WTC11 (cell line): Measurements from ENCODE around the gene PUSL1. TPM values are rescaled to one million over a fixed set of nuclear protein-coding genes. Genes with fewer than 3 reads are reported as not detected.
A peak's percentile ranks its signal among the peaks of the same experiment; 100 is the strongest.

Experiments used
- ATAC-seq: fragments of 200-7000 bp; cut with Tn5 transposase; 2 replicates; pipeline ENCODE4 v1.10.0; 2021; ENCODE audit warnings: mild to moderate bottlenecking, moderate library complexity
- CTCF ChIA-PET: fragments of 300-600 bp; sonication (Branson Sonifier 250); formaldehyde crosslinking; loops from one replicate; lab custom pipeline; 2021; ENCODE audit warnings: antibody characterized with exemption; lab: Charles Lee
- POLR2A ChIA-PET: fragments of 350-600 bp; sonication (Branson Sonifier 250); formaldehyde crosslinking; loops from one replicate; lab custom pipeline; 2021; ENCODE audit warnings: antibody characterized with exemption; lab: Charles Lee
- DNase-seq: peaks from one replicate; pipeline ENCODE4 v3.0.0; 2021; ENCODE audit warnings: low spot score
- H3K27ac Mint-ChIP-seq: 2 replicates; pipeline ENCODE4 v1.8.0; 2021; ENCODE audit warnings: mixed read lengths
- H3K27me3 Mint-ChIP-seq: 2 replicates; pipeline ENCODE4 v1.8.0; 2021; ENCODE audit warnings: low read depth, mild to moderate bottlenecking, moderate library complexity, mixed read lengths
- H3K36me3 Mint-ChIP-seq: 2 replicates; pipeline ENCODE4 v1.8.0; 2021; ENCODE audit warnings: mixed read lengths
- H3K4me1 Mint-ChIP-seq: 2 replicates; pipeline ENCODE4 v1.8.0; 2022; ENCODE audit warnings: mixed read lengths
- H3K4me3 Mint-ChIP-seq: 2 replicates; pipeline ENCODE4 v1.8.0; 2021; ENCODE audit warnings: mild to moderate bottlenecking, moderate library complexity, mixed read lengths
- H3K9me3 Mint-ChIP-seq: 2 replicates; pipeline ENCODE4 v1.8.0; 2021; ENCODE audit warnings: mixed read lengths
- CREB1 ChIP-seq: sonication (generic); formaldehyde crosslinking; IDR thresholded peaks from 2 replicates; pipeline ENCODE4 v1.8.0; 2023; ENCODE audit warnings: mild to moderate bottlenecking, missing genetic modification reagents
- CREM ChIP-seq: sonication (generic); formaldehyde crosslinking; IDR thresholded peaks from 2 replicates; pipeline ENCODE4 v1.8.1; 2022; ENCODE audit warnings: mild to moderate bottlenecking, missing genetic modification reagents, moderate library complexity
- ESRRA ChIP-seq: sonication (generic); formaldehyde crosslinking; IDR thresholded peaks from 2 replicates; pipeline ENCODE4 v1.8.1; 2022; ENCODE audit warnings: mild to moderate bottlenecking, missing genetic modification reagents, borderline replicate concordance
- FOXK1 ChIP-seq: sonication (generic); formaldehyde crosslinking; IDR thresholded peaks from 2 replicates; pipeline ENCODE4 v1.8.0; 2022; ENCODE audit warnings: mild to moderate bottlenecking, moderate library complexity, missing genetic modification reagents
- FOXP1 ChIP-seq: sonication (generic); formaldehyde crosslinking; IDR thresholded peaks from 2 replicates; pipeline ENCODE4 v1.8.0; 2022; ENCODE audit warnings: missing genetic modification reagents, mild to moderate bottlenecking, moderate library complexity, borderline replicate concordance
- IRF1 ChIP-seq: sonication (generic); formaldehyde crosslinking; IDR thresholded peaks from 2 replicates; pipeline ENCODE4 v1.8.0; 2023; ENCODE audit warnings: missing genetic modification reagents
- NFE2L1 ChIP-seq: sonication (generic); formaldehyde crosslinking; IDR thresholded peaks from 2 replicates; pipeline ENCODE4 v1.8.1; 2023; ENCODE audit warnings: missing genetic modification reagents
- NR3C1 ChIP-seq: sonication (generic); formaldehyde crosslinking; conservative IDR thresholded peaks from 2 replicates; pipeline ENCODE4 v1.8.1; 2023; ENCODE audit warnings: low read depth, mild to moderate bottlenecking, missing genetic modification reagents
- PRRX2 ChIP-seq: fragments of 250-450 bp; sonication (Bioruptor Pico); IDR thresholded peaks from 2 replicates; pipeline ENCODE4 v1.8.0; 2021; ENCODE audit warnings: mild to moderate bottlenecking
- RORB ChIP-seq: fragments of 250-450 bp; sonication (Bioruptor Pico); IDR thresholded peaks from 2 replicates; pipeline ENCODE4 v1.9.0; 2021; ENCODE audit warnings: mild to moderate bottlenecking
- SOX15 ChIP-seq: fragments of 250-450 bp; sonication (Bioruptor Pico); IDR thresholded peaks from 2 replicates; pipeline ENCODE4 v1.9.0; 2021; ENCODE audit warnings: mild to moderate bottlenecking
- USF1 ChIP-seq: sonication (generic); formaldehyde crosslinking; IDR thresholded peaks from 2 replicates; pipeline ENCODE4 v1.8.0; 2022; ENCODE audit warnings: mild to moderate bottlenecking, missing genetic modification reagents
- ZNF121 ChIP-seq: sonication (generic); formaldehyde crosslinking; IDR thresholded peaks from 2 replicates; pipeline ENCODE4 v1.8.0; 2023; ENCODE audit warnings: missing genetic modification reagents
- ZNF138 ChIP-seq: sonication (generic); formaldehyde crosslinking; conservative IDR thresholded peaks from 2 replicates; pipeline ENCODE4 v1.8.1; 2022; ENCODE audit warnings: mild to moderate bottlenecking, moderate library complexity, missing genetic modification reagents
- ZNF219 ChIP-seq: sonication (generic); formaldehyde crosslinking; IDR thresholded peaks from 2 replicates; pipeline ENCODE4 v1.8.0; 2023; ENCODE audit warnings: missing genetic modification reagents, mild to moderate bottlenecking, borderline replicate concordance
- ZNF263 ChIP-seq: sonication (generic); formaldehyde crosslinking; IDR thresholded peaks from 2 replicates; pipeline ENCODE4 v1.8.1; 2022; ENCODE audit warnings: low read depth, mild to moderate bottlenecking, moderate library complexity, missing genetic modification reagents
- ZNF281 ChIP-seq: sonication (generic); formaldehyde crosslinking; IDR thresholded peaks from 2 replicates; pipeline ENCODE4 v1.8.0; 2023; ENCODE audit warnings: mild to moderate bottlenecking, missing genetic modification reagents
- ZNF396 ChIP-seq: fragments of 250-450 bp; sonication (Bioruptor Pico); IDR thresholded peaks from 2 replicates; pipeline ENCODE4 v1.8.0; 2021; ENCODE audit warnings: mild to moderate bottlenecking, moderate library complexity, borderline replicate concordance
- total RNA-seq: library from RNA; stranded (reverse); gene quantifications from 3 replicates; pipeline ENCODE4 v1.2.3, GENCODE V29; 2021
- TF ChIP-seq, protein P1 (sequence below): fragments of 200-600 bp; IDR thresholded peaks from 2 replicates; pipeline ENCODE4 v1.8.0; 2022; ENCODE audit warnings: antibody characterized with exemption
- TF ChIP-seq, protein P2 (sequence below): sonication (generic); formaldehyde crosslinking; IDR thresholded peaks from 2 replicates; pipeline ENCODE4 v1.8.1; 2023; ENCODE audit warnings: mild to moderate bottlenecking, missing genetic modification reagents, borderline replicate concordance

The PUSL1 gene
- total RNA-seq, 1 experiment from 2014 or later: 51.5 TPM

DNA sequence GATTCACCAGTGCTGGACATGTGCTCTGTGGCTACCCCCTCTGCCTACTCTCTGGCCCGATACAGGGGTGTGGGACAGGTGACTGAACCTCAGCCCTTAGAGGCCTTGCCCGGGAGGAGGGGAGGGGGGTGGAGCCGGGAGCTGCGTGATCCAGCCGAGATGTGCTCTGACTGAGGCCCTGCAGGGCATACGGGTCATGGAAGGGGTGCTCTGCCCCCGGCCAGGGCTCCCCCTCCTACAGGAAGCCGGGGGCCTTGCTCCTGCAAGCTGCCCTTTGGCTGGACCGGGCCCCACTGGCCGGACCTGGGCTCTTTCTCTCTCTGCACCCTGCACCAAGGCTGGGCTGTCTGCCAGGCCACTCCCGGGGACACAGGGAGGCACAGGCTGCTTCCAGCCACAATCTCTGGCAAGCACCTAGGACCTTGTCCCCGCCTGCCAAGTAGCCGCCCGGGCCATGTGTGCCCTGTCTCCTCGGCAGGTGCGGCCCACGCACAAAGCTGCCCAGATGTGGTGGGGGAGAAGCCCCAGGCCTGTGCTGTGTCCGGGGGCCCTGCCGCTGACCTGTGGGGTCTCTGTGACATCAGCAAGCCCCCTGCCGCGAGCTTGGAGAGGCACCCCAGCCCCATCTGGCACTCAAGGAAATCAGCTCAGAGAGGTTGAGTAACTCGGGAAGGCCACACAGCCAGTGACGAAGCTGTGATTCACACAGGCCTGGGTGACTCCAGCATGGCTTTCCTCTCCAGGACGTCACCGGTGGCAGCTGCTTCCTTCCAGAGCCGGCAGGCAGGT is 26.7 kb upstream of the PUSL1 start:
- Mint-ChIP-seq H3K27ac (no peak overlapping the region), H3K36me3 (no peaks in the 10 kb centered on the region), H3K4me1 (no peaks in the 10 kb centered on the region), H3K9me3 (peaks cover 5% of the 10 kb centered on the region), H3K4me3 (no peak overlapping the region)
- peak; percentile 18 for DNase-seq
- CTCF ChIA-PET: interaction anchor here (1.1 to 1.5 kb wide), 4 partner anchors 8 to 19 kb away, joined by 3 to 8 read pairs (median 4); no protein-coding TSS in a partner anchor
- ATAC-seq: no peak
- TF ChIP-seq RORB: no peak
- TF ChIP-seq NFE2L1 (CRISPR knock-in tag): no peak
- TF ChIP-seq, protein P1, sequence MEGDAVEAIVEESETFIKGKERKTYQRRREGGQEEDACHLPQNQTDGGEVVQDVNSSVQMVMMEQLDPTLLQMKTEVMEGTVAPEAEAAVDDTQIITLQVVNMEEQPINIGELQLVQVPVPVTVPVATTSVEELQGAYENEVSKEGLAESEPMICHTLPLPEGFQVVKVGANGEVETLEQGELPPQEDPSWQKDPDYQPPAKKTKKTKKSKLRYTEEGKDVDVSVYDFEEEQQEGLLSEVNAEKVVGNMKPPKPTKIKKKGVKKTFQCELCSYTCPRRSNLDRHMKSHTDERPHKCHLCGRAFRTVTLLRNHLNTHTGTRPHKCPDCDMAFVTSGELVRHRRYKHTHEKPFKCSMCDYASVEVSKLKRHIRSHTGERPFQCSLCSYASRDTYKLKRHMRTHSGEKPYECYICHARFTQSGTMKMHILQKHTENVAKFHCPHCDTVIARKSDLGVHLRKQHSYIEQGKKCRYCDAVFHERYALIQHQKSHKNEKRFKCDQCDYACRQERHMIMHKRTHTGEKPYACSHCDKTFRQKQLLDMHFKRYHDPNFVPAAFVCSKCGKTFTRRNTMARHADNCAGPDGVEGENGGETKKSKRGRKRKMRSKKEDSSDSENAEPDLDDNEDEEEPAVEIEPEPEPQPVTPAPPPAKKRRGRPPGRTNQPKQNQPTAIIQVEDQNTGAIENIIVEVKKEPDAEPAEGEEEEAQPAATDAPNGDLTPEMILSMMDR: no peak
- TF ChIP-seq, all 79 proteins: peak for 0
- POLR2A ChIA-PET: no interaction called here
- H3K27me3 Mint-ChIP-seq: no peaks in the 10 kb centered on the region

DNA sequence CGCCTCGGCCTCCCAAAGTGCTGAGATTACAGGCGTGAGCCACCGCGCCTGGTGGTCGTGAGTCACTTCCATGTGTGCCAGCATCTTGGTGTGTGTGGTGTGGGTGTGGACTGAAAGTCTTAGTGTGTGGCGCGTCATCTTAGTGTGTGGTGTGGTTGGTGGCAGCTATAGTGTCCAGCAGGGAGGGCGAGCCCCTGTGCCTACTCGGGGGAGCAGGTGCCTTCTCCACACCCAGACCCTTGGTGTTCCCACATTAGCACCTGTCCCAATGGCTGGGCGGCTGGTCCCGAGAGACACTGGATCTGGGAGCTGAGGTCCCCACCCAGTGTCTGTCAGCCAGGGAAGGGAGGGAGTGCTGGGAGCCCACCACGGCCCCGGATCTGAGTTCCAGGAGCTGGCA is 25.4 kb upstream of the PUSL1 start:
- CTCF ChIA-PET: interaction anchor here (1.6 to 2.1 kb wide), 2 partner anchors 9 kb away, joined by 8 to 15 read pairs; partner anchors contain the start of gene UBE2J2
- H3K27me3 Mint-ChIP-seq: no peaks in the 10 kb centered on the region
- TF ChIP-seq ESRRA (CRISPR knock-in tag) (no peak), SOX15 (CRISPR knock-in tag) (no peak), FOXP1 (CRISPR knock-in tag) (no peak)
- TF ChIP-seq, all 79 proteins: peak for 0
- Mint-ChIP-seq H3K27ac (no peak overlapping the region), H3K9me3 (peaks cover 2% of the 10 kb centered on the region), H3K4me1 (no peaks in the 10 kb centered on the region), H3K4me3 (no peak overlapping the region), H3K36me3 (no peaks in the 10 kb centered on the region)
- DNase-seq (no peak), ATAC-seq (no peak)
- POLR2A ChIA-PET: no interaction called here

DNA sequence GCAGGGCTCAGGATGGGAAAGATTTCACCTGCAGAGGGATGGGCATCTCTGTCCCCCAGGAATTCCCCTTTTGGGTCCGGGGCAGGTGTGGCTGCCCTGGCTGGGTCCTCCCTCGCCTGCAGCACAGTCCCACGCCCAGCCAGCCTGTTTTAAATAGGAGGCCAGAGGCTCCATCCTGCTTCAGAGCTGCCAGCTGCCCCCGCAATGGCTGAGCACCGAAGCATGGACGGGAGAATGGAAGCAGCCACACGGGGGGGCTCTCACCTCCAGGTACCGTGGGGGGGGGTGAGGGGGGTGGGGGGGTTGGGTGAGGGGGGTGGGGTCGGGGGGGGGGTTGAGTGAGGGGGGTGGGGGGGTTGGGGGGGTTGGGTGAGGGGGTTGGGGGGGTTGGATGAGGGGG is 24.6 kb upstream of the PUSL1 start:
- no peaks in the 10 kb centered on the region for H3K4me1 Mint-ChIP-seq
- TF ChIP-seq CREM (CRISPR knock-in tag): no peak
- TF ChIP-seq ZNF138 (CRISPR knock-in tag): no peak
- no peak for TF ChIP-seq ZNF281 (CRISPR knock-in tag)
- TF ChIP-seq CREB1 (CRISPR knock-in tag): no peak
- TF ChIP-seq ZNF121 (CRISPR knock-in tag): no peak
- TF ChIP-seq, protein P2, sequence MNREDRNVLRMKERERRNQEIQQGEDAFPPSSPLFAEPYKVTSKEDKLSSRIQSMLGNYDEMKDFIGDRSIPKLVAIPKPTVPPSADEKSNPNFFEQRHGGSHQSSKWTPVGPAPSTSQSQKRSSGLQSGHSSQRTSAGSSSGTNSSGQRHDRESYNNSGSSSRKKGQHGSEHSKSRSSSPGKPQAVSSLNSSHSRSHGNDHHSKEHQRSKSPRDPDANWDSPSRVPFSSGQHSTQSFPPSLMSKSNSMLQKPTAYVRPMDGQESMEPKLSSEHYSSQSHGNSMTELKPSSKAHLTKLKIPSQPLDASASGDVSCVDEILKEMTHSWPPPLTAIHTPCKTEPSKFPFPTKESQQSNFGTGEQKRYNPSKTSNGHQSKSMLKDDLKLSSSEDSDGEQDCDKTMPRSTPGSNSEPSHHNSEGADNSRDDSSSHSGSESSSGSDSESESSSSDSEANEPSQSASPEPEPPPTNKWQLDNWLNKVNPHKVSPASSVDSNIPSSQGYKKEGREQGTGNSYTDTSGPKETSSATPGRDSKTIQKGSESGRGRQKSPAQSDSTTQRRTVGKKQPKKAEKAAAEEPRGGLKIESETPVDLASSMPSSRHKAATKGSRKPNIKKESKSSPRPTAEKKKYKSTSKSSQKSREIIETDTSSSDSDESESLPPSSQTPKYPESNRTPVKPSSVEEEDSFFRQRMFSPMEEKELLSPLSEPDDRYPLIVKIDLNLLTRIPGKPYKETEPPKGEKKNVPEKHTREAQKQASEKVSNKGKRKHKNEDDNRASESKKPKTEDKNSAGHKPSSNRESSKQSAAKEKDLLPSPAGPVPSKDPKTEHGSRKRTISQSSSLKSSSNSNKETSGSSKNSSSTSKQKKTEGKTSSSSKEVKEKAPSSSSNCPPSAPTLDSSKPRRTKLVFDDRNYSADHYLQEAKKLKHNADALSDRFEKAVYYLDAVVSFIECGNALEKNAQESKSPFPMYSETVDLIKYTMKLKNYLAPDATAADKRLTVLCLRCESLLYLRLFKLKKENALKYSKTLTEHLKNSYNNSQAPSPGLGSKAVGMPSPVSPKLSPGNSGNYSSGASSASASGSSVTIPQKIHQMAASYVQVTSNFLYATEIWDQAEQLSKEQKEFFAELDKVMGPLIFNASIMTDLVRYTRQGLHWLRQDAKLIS (CRISPR knock-in tag): no peak
- no peak for TF ChIP-seq PRRX2 (CRISPR knock-in tag)
- TF ChIP-seq USF1 (CRISPR knock-in tag): no peak
- no peak for TF ChIP-seq IRF1 (CRISPR knock-in tag)
- no peak for TF ChIP-seq ZNF396 (CRISPR knock-in tag)
- TF ChIP-seq NR3C1 (CRISPR knock-in tag): no peak
- no peak for TF ChIP-seq ZNF219 (CRISPR knock-in tag)
- no peak for TF ChIP-seq ZNF263 (CRISPR knock-in tag)
- no peak for TF ChIP-seq FOXK1 (CRISPR knock-in tag)
- no peaks in the 10 kb centered on the region for H3K27me3 Mint-ChIP-seq
- ChIA-PET CTCF (interaction anchor here (1.6 to 2.1 kb wide), 2 partner anchors 8 to 10 kb away, joined by 8 to 15 read pairs; partner anchors contain the start of gene UBE2J2), POLR2A (no interaction called here)
- no peak overlapping the region for H3K27ac Mint-ChIP-seq
- H3K9me3 Mint-ChIP-seq: no peaks in the 10 kb centered on the region
- H3K36me3 Mint-ChIP-seq: no peaks in the 10 kb centered on the region
- ATAC-seq: peak; percentile 17; the same call in 1 of the 2 replicates
- no peak overlapping the region for H3K4me3 Mint-ChIP-seq
- DNase-seq: peak; percentile 29
